A673 (cell line): ENCODE results near the gene MOCS1. TPM values are rescaled to one million over a fixed set of nuclear protein-coding genes. Genes with fewer than 3 reads are reported as not detected.

Experiments
- BruUV-seq: library from RNA; stranded (reverse); fragments of 400-500 nt; replicated peaks from 2 replicates; lab custom pipeline; 2021; lab: Mats Ljungman, UMichigan
- CTCF ChIA-PET: fragments of 300-600 bp; sonication (Branson Sonifier 250); formaldehyde crosslinking; loops from one replicate; lab custom pipeline; 2022; ENCODE audit warnings: antibody characterized with exemption; lab: Charles Lee
- POLR2A ChIA-PET: fragments of 300-600 bp; sonication (Branson Sonifier 250); formaldehyde crosslinking; loops from one replicate; lab custom pipeline; 2022; ENCODE audit warnings: antibody characterized with exemption; ENCODE audit not compliant: low non-redundant PET; lab: Charles Lee
- DNase-seq: peaks from one replicate; pipeline ENCODE4 v3.0.0-alpha.2; 2015; ENCODE audit warnings: low spot score
- H3K27ac ChIP-seq: fragments of 200-600 bp; sonication (generic); 2 replicates; pipeline ENCODE4 v1.5.1; 2016; ENCODE audit warnings: mixed run types, low read depth, mild to moderate bottlenecking, mixed read lengths, antibody characterized with exemption, low read length; ENCODE audit not compliant: poor library complexity, severe bottlenecking
- H3K27me3 ChIP-seq: fragments of 200-600 bp; sonication (generic); replicated peaks from 2 replicates; pipeline ENCODE4 v1.6.1; 2017; ENCODE audit warnings: mixed run types, low read depth, mild to moderate bottlenecking, mixed read lengths, antibody characterized with exemption, low read length; ENCODE audit not compliant: insufficient read depth, poor library complexity
- H3K36me3 ChIP-seq: fragments of 200-600 bp; sonication (generic); 2 replicates; pipeline ENCODE4 v1.6.1; 2016; ENCODE audit warnings: mixed run types, mild to moderate bottlenecking, mixed read lengths, antibody characterized with exemption, low read length; ENCODE audit not compliant: insufficient read depth, poor library complexity, severe bottlenecking
- H3K4me1 ChIP-seq: fragments of 200-600 bp; sonication (generic); 2 replicates; pipeline ENCODE4 v1.6.1; 2017; ENCODE audit warnings: mixed run types, mild to moderate bottlenecking, mixed read lengths, antibody characterized with exemption, low read length; ENCODE audit not compliant: insufficient read depth, poor library complexity, severe bottlenecking
- H3K4me3 ChIP-seq: fragments of 200-600 bp; sonication (generic); 2 replicates; pipeline ENCODE4 v1.5.1; 2016; ENCODE audit warnings: low read depth, mixed run types, mild to moderate bottlenecking, mixed read lengths, low read length; ENCODE audit not compliant: poor library complexity, severe bottlenecking
- H3K9me3 ChIP-seq: fragments of 200-600 bp; sonication (generic); 2 replicates; pipeline ENCODE4 v1.6.1; 2016; ENCODE audit warnings: mixed run types, low read depth, mild to moderate bottlenecking, mixed read lengths, antibody characterized with exemption, low read length; ENCODE audit not compliant: poor library complexity, severe bottlenecking
- CTCF ChIP-seq: fragments of 300-800, 200-600 bp; sonication (generic); conservative IDR thresholded peaks from 2 replicates; pipeline ENCODE4 v1.5.1; 2017; ENCODE audit warnings: low read depth, mild to moderate bottlenecking, antibody characterized with exemption, low read length, moderate library complexity, mixed read lengths
- EZH2 ChIP-seq: fragments of 200-600 bp; sonication (generic); IDR thresholded peaks from 2 replicates; pipeline ENCODE4 v1.6.1; 2017; ENCODE audit warnings: borderline replicate concordance, low read depth, mild to moderate bottlenecking, mixed read lengths, antibody characterized with exemption, low read length; ENCODE audit not compliant: poor library complexity, severe bottlenecking
- intact Hi-C: fragments of 100-400 bp; cut with micrococcal nuclease; formaldehyde crosslinking; loops from one replicate; pipeline ENCODE4 v1.10.0; 2022; ENCODE audit not compliant: unreplicated experiment
- total RNA-seq: library from RNA; stranded (reverse); gene quantifications from 2 replicates; pipeline ENCODE4 v1.2.3, GENCODE V29; 2021

Gene MOCS1
- total RNA-seq, 1 experiment from 2014 or later, result 2.5 TPM

- CTCF ChIA-PET, result no interaction called here
- H3K27ac ChIP-seq, result no peak overlapping the region
- POLR2A ChIA-PET, result no interaction called here
- TF ChIP-seq EZH2 (no peak), CTCF (no peak)
- no peaks in the 10 kb centered on the region for H3K4me1 ChIP-seq
- intact Hi-C loops, result no loop called here
- H3K36me3 ChIP-seq, result no peaks in the 10 kb centered on the region
- H3K9me3 ChIP-seq, result no peaks in the 10 kb centered on the region
- no peaks in the 10 kb centered on the region for H3K27me3 ChIP-seq
- no peak for DNase-seq
- no peak overlapping the region for H3K4me3 ChIP-seq
- BruUV-seq, result no TSS peak
Observed at GRCh38 chr6:39920157-39920556, 14.1 kb downstream of the MOCS1 start.

- no TSS peak for BruUV-seq
- Histone ChIP-seq H3K36me3 (no peaks in the 10 kb centered on the region), H3K27me3 (no peaks in the 10 kb centered on the region), H3K4me1 (no peaks in the 10 kb centered on the region), H3K4me3 (no peak overlapping the region), H3K27ac (no peak overlapping the region), H3K9me3 (no peaks in the 10 kb centered on the region)
- POLR2A ChIA-PET, result no interaction called here
- no peak for TF ChIP-seq EZH2
- no peak for DNase-seq
- intact Hi-C loops, result no loop called here
- CTCF ChIA-PET, result no interaction called here
Observed at GRCh38 chr6:39918831-39919230, 15.4 kb downstream of the MOCS1 start.

- BruUV-seq, result no TSS peak
- Histone ChIP-seq H3K27me3 (no peaks in the 10 kb centered on the region), H3K27ac (no peak overlapping the region), H3K4me1 (no peaks in the 10 kb centered on the region), H3K36me3 (no peaks in the 10 kb centered on the region), H3K9me3 (no peaks in the 10 kb centered on the region), H3K4me3 (no peak overlapping the region)
- no peak for DNase-seq
- TF ChIP-seq EZH2, result no peak
- TF ChIP-seq CTCF, result no peak
- CTCF ChIA-PET, result no interaction called here
- POLR2A ChIA-PET, result no interaction called here
- intact Hi-C loops, result no loop called here
Observed at GRCh38 chr6:39917981-39918380, 16.3 kb downstream of the MOCS1 start.

GRCh38 chr6:39917329-39917728 is 16.9 kb downstream of the MOCS1 start:
- BruUV-seq, result no TSS peak
- no peak overlapping the region for H3K27ac ChIP-seq
- no peak overlapping the region for H3K4me3 ChIP-seq
- intact Hi-C loops, result no loop called here
- POLR2A ChIA-PET, result no interaction called here
- H3K36me3 ChIP-seq, result no peaks in the 10 kb centered on the region
- H3K27me3 ChIP-seq, result no peaks in the 10 kb centered on the region
- H3K4me1 ChIP-seq, result no peaks in the 10 kb centered on the region
- no peak for TF ChIP-seq EZH2
- no peak for TF ChIP-seq CTCF
- CTCF ChIA-PET, result no interaction called here
- no peak for DNase-seq
- no peaks in the 10 kb centered on the region for H3K9me3 ChIP-seq
